ENCODE results near the gene LOXHD1.

GRCh38 chr18:46668694-46669093, 11.7 kb upstream of the LOXHD1 start:
- TF ChIP-seq CTCF (IDR thresholded peaks at IDR 0.05) (no peak), POLR2A (IDR thresholded peaks at IDR 0.05) (no peak)

Measured in testis (tissue), 2 donors.